Thyroid gland (tissue), 4 donors: ENCODE data around the gene TGFBR1. TPM values are rescaled to one million over a fixed set of nuclear protein-coding genes. Genes with fewer than 3 reads are reported as not detected.
A peak's percentile ranks its signal among the peaks of the same experiment; 100 is the strongest.

ENCODE experiments used
- DNase-seq, 2 donors: peaks; one replicate each; pipeline ENCODE4 v3.0.0-alpha.2; 2019
- H3K27ac ChIP-seq, 3 donors: fragments of 200-600 bp; sonication (generic); 1 replicate in 2 of 3; 2 replicates in 1 of 3; pipeline ENCODE4 v1.5.1; 2016 to 2019; ENCODE audit warnings: mild to moderate bottlenecking in 1 of 3, moderate library complexity in 1 of 3
- H3K27me3 ChIP-seq: fragments of 200-600 bp; sonication (generic); one replicate; pipeline ENCODE4 v1.5.1; 2019
- H3K36me3 ChIP-seq, 2 donors: fragments of 200-600 bp; sonication (generic); one replicate each; pipeline ENCODE4 v1.5.1; 2016 to 2019
- H3K4me1 ChIP-seq, 2 donors: fragments of 200-600 bp; sonication (generic); one replicate each; pipeline ENCODE4 v1.5.1; 2017 to 2019
- H3K4me3 ChIP-seq, 3 donors: fragments of 200-600 bp; sonication (generic); replicated peaks in 1 of 3; 1 replicate in 2 of 3; 2 replicates in 1 of 3; pipeline ENCODE4 v1.5.1; 2016; ENCODE audit warnings: mild to moderate bottlenecking in 1 of 3
- H3K9me3 ChIP-seq: fragments of 200-600 bp; sonication (generic); one replicate; pipeline ENCODE4 v1.5.1; 2017
- POLR2A ChIP-seq, 2 donors: fragments of 450-650 bp; IDR thresholded peaks; one replicate each; pipeline ENCODE4 v1.6.1; 2017; ENCODE audit warnings: antibody characterized with exemption in 2 of 2, mild to moderate bottlenecking in 2 of 2, moderate library complexity in 1 of 2
- WGBS, 2 donors: methylation state at CpG; one replicate each; pipeline ENCODE4 v1.1.5; 2017; 5-methylcytosine and 5-hydroxymethylcytosine counted together
- intact Hi-C: fragments of 100-400 bp; cut with DNase I; formaldehyde crosslinking; loops from one replicate; pipeline ENCODE4 v1.15.1; 2023
- total RNA-seq, 4 donors: library from RNA; depleted of rRNA; stranded (reverse); fragments of >200 nt; gene quantifications; one replicate each; pipeline ENCODE4 v1.2.3, GENCODE V29; 2016
- TF ChIP-seq, protein P1 (sequence below), 6 experiments: fragments of 200-600 bp in 3 of 6; fragments of 450-650 bp in 3 of 6; sonication (generic) in 3 of 6; IDR thresholded peaks; one replicate each; pipeline ENCODE4 v1.5.1; 2016 to 2019; ENCODE audit warnings: antibody characterized with exemption in 6 of 6, mild to moderate bottlenecking in 2 of 6, inconsistent platforms in 1 of 6, moderate library complexity in 1 of 6

TGFBR1 gene
- total RNA-seq, 4 donors from 2014 or later: 18.6 to 36.7 (median 28.5) TPM

DNA sequence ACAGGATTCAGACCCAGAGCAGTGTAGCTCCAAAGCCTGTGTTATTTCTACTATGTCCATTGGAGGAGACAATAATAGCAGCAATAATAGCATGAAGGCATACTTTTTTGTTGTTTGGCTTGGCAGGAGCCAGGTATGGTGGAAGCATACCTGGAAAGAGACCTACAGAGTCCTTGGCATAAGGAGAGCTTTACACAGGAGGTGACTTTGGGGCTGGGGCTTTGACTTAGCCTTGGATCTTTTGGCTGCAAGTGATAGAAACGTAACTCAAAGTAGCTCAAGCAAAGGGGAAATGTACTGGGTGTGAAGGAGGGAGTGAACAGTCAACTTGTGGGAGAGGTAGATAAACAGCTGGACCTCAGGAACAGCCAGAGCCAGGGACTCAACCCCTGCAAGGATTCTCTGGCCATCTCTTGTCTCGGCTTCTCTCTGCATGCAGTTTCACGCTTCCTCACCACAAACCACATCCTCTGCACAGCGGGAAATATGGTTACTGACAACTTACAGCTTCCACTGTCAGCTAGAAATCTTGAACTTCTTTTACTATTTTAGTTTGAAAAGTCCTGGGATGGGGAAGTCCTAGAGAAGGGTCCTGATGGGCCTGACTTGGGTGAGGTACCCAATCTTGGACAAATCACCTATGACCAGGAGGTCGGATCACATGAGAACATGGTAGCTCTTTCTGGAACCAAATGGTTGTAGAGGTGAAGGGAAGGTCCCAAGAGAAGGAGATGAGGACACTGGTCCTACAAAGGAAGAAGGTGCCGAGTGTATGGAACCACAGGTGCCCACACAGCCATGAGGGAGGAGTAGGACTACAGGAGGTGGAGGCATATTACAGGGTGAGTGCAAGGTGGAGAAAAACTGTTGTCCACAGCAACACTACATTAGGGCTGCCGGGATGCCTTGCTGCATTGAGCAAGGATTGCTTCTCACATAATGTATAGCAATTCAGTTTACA, 47.0 kb upstream of the TGFBR1 start:
- 83 to 88% methylated on average over 7 of the region's 7 CpGs for WGBS, 2 donors
- H3K36me3 ChIP-seq: no peaks in the 10 kb centered on the region
- intact Hi-C loops: no loop called here

DNA sequence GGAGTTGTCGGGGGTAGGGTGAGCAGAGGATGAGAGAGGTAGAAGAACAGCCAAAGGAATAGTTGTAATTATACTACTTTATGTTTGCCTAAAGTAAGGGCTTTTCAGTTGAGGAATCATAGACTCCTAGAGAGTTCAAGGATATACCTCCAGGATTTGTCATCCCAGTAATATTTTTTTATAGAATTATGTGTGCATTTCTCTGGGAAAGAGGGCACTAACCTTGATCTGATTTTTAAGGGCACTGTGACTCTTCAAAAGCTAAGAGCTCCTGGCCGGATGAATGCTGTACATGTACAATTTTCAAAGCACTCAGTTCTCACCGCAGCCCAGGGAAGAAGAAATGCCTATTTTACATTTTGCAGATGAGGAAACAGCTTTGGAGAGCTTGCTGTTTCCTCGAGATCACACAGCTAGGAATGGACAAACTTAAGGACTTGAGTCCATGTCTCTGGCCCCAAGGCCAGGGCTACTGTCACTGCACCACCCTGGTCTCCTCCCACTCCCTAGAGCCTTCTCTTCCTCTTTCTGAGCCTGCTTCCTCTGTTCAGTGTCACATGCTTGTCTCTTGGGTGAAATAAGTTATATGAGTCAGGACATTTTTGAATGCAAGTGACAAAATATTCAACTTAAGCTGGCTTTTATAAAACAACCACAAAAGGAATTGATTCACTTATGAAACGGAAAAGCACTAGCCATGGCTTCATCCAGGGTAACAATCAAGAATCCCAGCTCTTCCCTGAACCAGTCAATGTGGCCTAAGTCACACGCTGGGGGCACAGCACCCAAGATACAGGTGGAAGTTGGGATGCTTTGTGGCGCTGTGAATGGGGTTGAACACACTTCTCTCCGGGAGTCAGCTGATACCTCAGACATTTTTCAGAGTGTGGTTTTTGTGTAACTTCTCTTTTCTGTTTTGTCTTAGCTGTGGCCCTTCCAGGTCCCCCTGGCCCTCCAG, 45.7 kb upstream of the TGFBR1 start:
- H3K27ac ChIP-seq: peak overlapping the region in 2 of 3 donors; percentile 7 to 31
- intact Hi-C loops: no loop called here
- WGBS, 2 donors: 60 to 66% methylated on average over 8 of the region's 8 CpGs
- H3K9me3 ChIP-seq: no peaks in the 10 kb centered on the region
- H3K36me3 ChIP-seq: no peaks in the 10 kb centered on the region
- H3K4me3 ChIP-seq: no peak overlapping the region
- no peak for TF ChIP-seq POLR2A (IDR thresholded peaks at IDR 0.05)
- TF ChIP-seq, protein P1, sequence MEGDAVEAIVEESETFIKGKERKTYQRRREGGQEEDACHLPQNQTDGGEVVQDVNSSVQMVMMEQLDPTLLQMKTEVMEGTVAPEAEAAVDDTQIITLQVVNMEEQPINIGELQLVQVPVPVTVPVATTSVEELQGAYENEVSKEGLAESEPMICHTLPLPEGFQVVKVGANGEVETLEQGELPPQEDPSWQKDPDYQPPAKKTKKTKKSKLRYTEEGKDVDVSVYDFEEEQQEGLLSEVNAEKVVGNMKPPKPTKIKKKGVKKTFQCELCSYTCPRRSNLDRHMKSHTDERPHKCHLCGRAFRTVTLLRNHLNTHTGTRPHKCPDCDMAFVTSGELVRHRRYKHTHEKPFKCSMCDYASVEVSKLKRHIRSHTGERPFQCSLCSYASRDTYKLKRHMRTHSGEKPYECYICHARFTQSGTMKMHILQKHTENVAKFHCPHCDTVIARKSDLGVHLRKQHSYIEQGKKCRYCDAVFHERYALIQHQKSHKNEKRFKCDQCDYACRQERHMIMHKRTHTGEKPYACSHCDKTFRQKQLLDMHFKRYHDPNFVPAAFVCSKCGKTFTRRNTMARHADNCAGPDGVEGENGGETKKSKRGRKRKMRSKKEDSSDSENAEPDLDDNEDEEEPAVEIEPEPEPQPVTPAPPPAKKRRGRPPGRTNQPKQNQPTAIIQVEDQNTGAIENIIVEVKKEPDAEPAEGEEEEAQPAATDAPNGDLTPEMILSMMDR (IDR thresholded peaks at IDR 0.05): no peak
- peak in 1 of 2 donors; percentile 7 for DNase-seq
- H3K27me3 ChIP-seq: no peaks in the 10 kb centered on the region
- peaks cover 19 to 31% of the 10 kb centered on the region in 2 donors for H3K4me1 ChIP-seq

More for the DNA sequence above, 47.0 kb upstream of the TGFBR1 start:
- Histone ChIP-seq H3K4me3 (no peak overlapping the region), H3K4me1 (peaks cover 19 to 31% of the 10 kb centered on the region in 2 donors), H3K27ac (no peak overlapping the region), H3K27me3 (no peaks in the 10 kb centered on the region), H3K9me3 (no peaks in the 10 kb centered on the region)
- DNase-seq: peak; percentile 16 to 17
- TF ChIP-seq, protein P1 (IDR thresholded peaks at IDR 0.05): no peak
- TF ChIP-seq POLR2A (IDR thresholded peaks at IDR 0.05): no peak

DNA sequence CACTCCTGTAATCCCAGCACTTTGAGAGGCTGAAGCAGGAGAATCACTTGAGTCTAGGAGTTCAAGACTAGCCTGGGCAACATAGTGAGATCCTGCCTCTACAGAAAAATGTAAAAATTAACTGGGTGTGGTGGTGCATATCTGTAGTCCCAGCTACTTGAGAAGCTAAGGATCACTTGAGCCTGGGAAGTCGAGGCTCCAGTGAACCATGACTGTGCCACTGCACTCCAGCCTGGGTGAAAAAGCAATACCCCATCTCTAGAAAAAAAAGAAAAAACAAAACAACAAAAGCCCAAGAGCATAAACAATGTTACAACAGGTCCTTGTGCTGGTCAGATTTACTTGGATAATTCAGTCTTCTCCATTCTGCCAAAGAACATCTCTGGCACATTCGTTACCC, 44.3 kb upstream of the TGFBR1 start:
- peak; percentile 58 to 59 for DNase-seq
- H3K4me3 ChIP-seq: no peak overlapping the region
- H3K36me3 ChIP-seq: no peaks in the 10 kb centered on the region
- WGBS, 2 donors: 30 to 40% methylated on average over 2 of the region's 2 CpGs
- intact Hi-C loops: no loop called here
- H3K9me3 ChIP-seq: no peaks in the 10 kb centered on the region
- no peaks in the 10 kb centered on the region for H3K27me3 ChIP-seq
- TF ChIP-seq POLR2A (IDR thresholded peaks at IDR 0.05): no peak
- TF ChIP-seq, protein P1 (IDR thresholded peaks at IDR 0.05): no peak
- no peak overlapping the region for H3K27ac ChIP-seq
- H3K4me1 ChIP-seq: peaks cover 19 to 31% of the 10 kb centered on the region in 2 donors

DNA sequence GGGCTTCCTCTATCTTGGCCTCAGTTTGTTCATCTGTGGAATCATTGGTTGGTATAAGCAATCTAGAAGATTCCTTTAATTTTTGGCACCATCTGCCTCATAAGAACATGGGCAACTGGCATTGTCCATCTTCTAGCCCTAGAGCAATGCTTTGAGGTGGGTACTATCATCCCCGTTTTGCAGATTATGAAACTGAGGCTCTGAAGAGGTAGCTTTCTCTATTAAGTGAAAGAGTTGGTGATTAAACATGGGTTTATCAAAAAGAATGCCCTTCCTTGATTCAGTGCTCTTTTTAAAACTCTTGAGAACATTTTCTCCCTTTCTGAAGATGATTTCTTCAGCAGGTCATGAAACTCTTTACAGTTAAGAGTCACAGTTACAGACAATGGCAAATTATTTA, 42.4 kb upstream of the TGFBR1 start:
- Histone ChIP-seq H3K4me1 (peaks cover 19 to 31% of the 10 kb centered on the region in 2 donors), H3K27me3 (no peaks in the 10 kb centered on the region), H3K9me3 (no peaks in the 10 kb centered on the region), H3K27ac (no peak overlapping the region), H3K36me3 (no peaks in the 10 kb centered on the region), H3K4me3 (no peak overlapping the region)
- TF ChIP-seq, protein P1 (IDR thresholded peaks at IDR 0.05): no peak
- TF ChIP-seq POLR2A (IDR thresholded peaks at IDR 0.05): no peak
- 95 to 100% methylated on average over 1 of the region's 1 CpG for WGBS, 2 donors
- intact Hi-C loops: no loop called here
- no peak for DNase-seq
